ENCODE measurements around the gene SGIP1.

Gene SGIP1

DNA sequence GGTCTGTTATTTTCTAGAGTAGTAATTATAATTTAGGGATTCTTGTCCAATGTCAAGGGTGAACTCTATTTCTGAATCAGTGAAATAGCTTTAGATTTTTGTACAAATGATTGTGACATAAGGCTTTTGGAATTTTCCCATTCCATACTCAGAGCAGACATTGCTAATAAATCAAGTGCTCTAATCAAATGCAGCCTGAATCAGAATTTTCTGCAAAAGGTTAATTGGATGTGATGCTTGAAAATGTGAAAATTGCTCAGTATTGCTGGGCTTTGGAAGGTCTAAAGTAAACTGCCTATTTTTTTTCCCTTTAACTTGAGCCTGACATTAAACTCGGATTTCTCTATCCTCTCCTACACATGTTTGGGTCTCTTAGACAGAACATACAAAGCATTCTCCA lies 23.2 kb downstream of the SGIP1 start:
- TF ChIP-seq YY1 (IDR thresholded peaks at IDR 0.05; ENCODE audit: low read depth) (no peak), EP300 (IDR thresholded peaks at IDR 0.05; ENCODE audit: borderline replicate concordance) (no peak), TCF12 (IDR thresholded peaks at IDR 0.05; ENCODE audit: low read depth) (no peak), RAD21 (IDR thresholded peaks at IDR 0.05; ENCODE audit: low read depth) (no peak), FOXM1 (IDR thresholded peaks at IDR 0.05; ENCODE audit: borderline replicate concordance, low read depth) (no peak), ZBTB7A (IDR thresholded peaks at IDR 0.05; ENCODE audit: low read depth) (no peak), TAF1 (IDR thresholded peaks at IDR 0.05; ENCODE audit: low read depth) (no peak), NFIC (IDR thresholded peaks at IDR 0.05) (no peak), CEBPB (IDR thresholded peaks at IDR 0.05) (no peak), USF1 (IDR thresholded peaks at IDR 0.05) (no peak), EGR1 (IDR thresholded peaks at IDR 0.05) (no peak), TEAD4 (IDR thresholded peaks at IDR 0.05) (no peak), CREB1 (IDR thresholded peaks at IDR 0.05; ENCODE audit: low read depth) (no peak)
- TF ChIP-seq, protein P1, sequence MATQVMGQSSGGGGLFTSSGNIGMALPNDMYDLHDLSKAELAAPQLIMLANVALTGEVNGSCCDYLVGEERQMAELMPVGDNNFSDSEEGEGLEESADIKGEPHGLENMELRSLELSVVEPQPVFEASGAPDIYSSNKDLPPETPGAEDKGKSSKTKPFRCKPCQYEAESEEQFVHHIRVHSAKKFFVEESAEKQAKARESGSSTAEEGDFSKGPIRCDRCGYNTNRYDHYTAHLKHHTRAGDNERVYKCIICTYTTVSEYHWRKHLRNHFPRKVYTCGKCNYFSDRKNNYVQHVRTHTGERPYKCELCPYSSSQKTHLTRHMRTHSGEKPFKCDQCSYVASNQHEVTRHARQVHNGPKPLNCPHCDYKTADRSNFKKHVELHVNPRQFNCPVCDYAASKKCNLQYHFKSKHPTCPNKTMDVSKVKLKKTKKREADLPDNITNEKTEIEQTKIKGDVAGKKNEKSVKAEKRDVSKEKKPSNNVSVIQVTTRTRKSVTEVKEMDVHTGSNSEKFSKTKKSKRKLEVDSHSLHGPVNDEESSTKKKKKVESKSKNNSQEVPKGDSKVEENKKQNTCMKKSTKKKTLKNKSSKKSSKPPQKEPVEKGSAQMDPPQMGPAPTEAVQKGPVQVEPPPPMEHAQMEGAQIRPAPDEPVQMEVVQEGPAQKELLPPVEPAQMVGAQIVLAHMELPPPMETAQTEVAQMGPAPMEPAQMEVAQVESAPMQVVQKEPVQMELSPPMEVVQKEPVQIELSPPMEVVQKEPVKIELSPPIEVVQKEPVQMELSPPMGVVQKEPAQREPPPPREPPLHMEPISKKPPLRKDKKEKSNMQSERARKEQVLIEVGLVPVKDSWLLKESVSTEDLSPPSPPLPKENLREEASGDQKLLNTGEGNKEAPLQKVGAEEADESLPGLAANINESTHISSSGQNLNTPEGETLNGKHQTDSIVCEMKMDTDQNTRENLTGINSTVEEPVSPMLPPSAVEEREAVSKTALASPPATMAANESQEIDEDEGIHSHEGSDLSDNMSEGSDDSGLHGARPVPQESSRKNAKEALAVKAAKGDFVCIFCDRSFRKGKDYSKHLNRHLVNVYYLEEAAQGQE (IDR thresholded peaks at IDR 0.05; ENCODE audit: low read depth): no peak
- TF ChIP-seq, protein P2, sequence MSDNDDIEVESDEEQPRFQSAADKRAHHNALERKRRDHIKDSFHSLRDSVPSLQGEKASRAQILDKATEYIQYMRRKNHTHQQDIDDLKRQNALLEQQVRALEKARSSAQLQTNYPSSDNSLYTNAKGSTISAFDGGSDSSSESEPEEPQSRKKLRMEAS (IDR thresholded peaks at IDR 0.05): no peak

DNA sequence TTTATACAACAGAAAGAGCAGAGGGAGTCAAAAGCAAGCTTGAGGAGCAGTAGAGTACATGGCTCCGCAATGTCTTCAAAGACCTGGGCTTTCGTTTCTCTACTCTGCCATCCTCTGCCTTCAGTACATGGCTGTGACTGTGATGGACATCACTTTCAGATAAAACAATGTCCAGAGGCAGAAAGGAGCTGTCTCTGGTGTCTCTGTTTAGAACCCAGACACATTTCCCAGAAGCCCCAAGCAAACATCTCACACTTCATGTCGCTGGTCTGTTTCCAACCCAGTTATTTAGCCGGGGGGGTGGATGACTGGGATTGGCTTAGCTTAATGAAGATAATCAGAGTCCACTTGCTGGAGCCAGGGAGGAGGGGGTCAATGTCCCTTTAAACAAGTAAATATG lies 25.6 kb downstream of the SGIP1 start:
- no peak for TF ChIP-seq CEBPB (IDR thresholded peaks at IDR 0.05)
- TF ChIP-seq, protein P1 (IDR thresholded peaks at IDR 0.05; ENCODE audit: low read depth): no peak
- no peak for TF ChIP-seq EP300 (IDR thresholded peaks at IDR 0.05; ENCODE audit: borderline replicate concordance)
- no peak for TF ChIP-seq NFIC (IDR thresholded peaks at IDR 0.05)
- TF ChIP-seq TEAD4 (IDR thresholded peaks at IDR 0.05): no peak
- TF ChIP-seq YY1 (IDR thresholded peaks at IDR 0.05; ENCODE audit: low read depth): no peak
- no peak for TF ChIP-seq EGR1 (IDR thresholded peaks at IDR 0.05)
- TF ChIP-seq FOXM1 (IDR thresholded peaks at IDR 0.05; ENCODE audit: borderline replicate concordance, low read depth): no peak
- TF ChIP-seq, protein P2 (IDR thresholded peaks at IDR 0.05): no peak
- no peak for TF ChIP-seq ZBTB7A (IDR thresholded peaks at IDR 0.05; ENCODE audit: low read depth)
- no peak for TF ChIP-seq RAD21 (IDR thresholded peaks at IDR 0.05; ENCODE audit: low read depth)
- TF ChIP-seq USF1 (IDR thresholded peaks at IDR 0.05): no peak
- TF ChIP-seq TCF12 (IDR thresholded peaks at IDR 0.05; ENCODE audit: low read depth): no peak
- TF ChIP-seq CREB1 (IDR thresholded peaks at IDR 0.05; ENCODE audit: low read depth): no peak
- TF ChIP-seq TAF1 (IDR thresholded peaks at IDR 0.05; ENCODE audit: low read depth): no peak

GRCh38 chr1:66562561-66562960 lies 28.6 kb downstream of the SGIP1 start:
- TF ChIP-seq EP300 (IDR thresholded peaks at IDR 0.05; ENCODE audit: borderline replicate concordance) (no peak), FOXM1 (IDR thresholded peaks at IDR 0.05; ENCODE audit: borderline replicate concordance, low read depth) (no peak), ZBTB7A (IDR thresholded peaks at IDR 0.05; ENCODE audit: low read depth) (no peak), EGR1 (IDR thresholded peaks at IDR 0.05) (no peak), USF1 (IDR thresholded peaks at IDR 0.05) (no peak)
- TF ChIP-seq, protein P1 (IDR thresholded peaks at IDR 0.05; ENCODE audit: low read depth): no peak

- TF ChIP-seq FOXM1 (IDR thresholded peaks at IDR 0.05; ENCODE audit: borderline replicate concordance, low read depth) (no peak), TEAD4 (IDR thresholded peaks at IDR 0.05) (no peak), ZBTB7A (IDR thresholded peaks at IDR 0.05; ENCODE audit: low read depth) (no peak), CREB1 (IDR thresholded peaks at IDR 0.05; ENCODE audit: low read depth) (no peak), RAD21 (IDR thresholded peaks at IDR 0.05; ENCODE audit: low read depth) (no peak), YY1 (IDR thresholded peaks at IDR 0.05; ENCODE audit: low read depth) (no peak)
- TF ChIP-seq, protein P2 (IDR thresholded peaks at IDR 0.05): no peak
Measured at GRCh38 chr1:66563094-66563800, 29.3 kb downstream of the SGIP1 start.
